ENCODE results near the gene COG7. TPM values are rescaled to one million over a fixed set of nuclear protein-coding genes. Genes with fewer than 3 reads are reported as not detected.

Gene COG7
- total RNA-seq, 1 experiment from 2014 or later: 22.1 TPM

- Histone ChIP-seq H3K4me2 (ENCODE audit: low read length) (no peak overlapping the region), H3K36me3 (ENCODE audit: control insufficient read depth in 1 of 2, insufficient read depth in 2 of 2, low read length in 2 of 2) (no peaks in the 10 kb centered on the region), H3K4me1 (ENCODE audit: control insufficient read depth in 1 of 2, insufficient read depth in 2 of 2, low read length in 2 of 2) (no peaks in the 10 kb centered on the region), H3K9me3 (ENCODE audit: control insufficient read depth in 1 of 2, insufficient read depth in 1 of 2, low read depth in 1 of 2, low read length in 2 of 2) (no peaks in the 10 kb centered on the region), H3K9me2 (ENCODE audit: insufficient read depth) (no peaks in the 10 kb centered on the region), H3K27me3 (ENCODE audit: insufficient read depth, low read length) (no peaks in the 10 kb centered on the region), H4K20me1 (ENCODE audit: insufficient read depth) (no peaks in the 10 kb centered on the region), H3K4me3 (replicated peaks in 1 of 2; ENCODE audit: low read depth in 1 of 2, low read length in 2 of 2) (no peak overlapping the region), H3K27ac (ENCODE audit: low read depth, low read length) (no peak overlapping the region), H3K9ac (ENCODE audit: low read length) (no peak overlapping the region), H2AFZ (ENCODE audit: low read depth, low read length, poor library complexity, severe bottlenecking) (no peak overlapping the region), H3K79me2 (ENCODE audit: insufficient read depth, low read length) (no peaks in the 10 kb centered on the region)
- BruUV-seq (replicated peaks): no TSS peak
- RAD21 ChIA-PET (ENCODE audit: low non-redundant PET in 1 of 2, low total read pairs in 2 of 2, uncharacterized antibody in 2 of 2, unreplicated experiment in 2 of 2): no interaction called here
- intact Hi-C loops (cut with micrococcal nuclease): no loop called here
- CTCF ChIA-PET: no interaction called here
- DNase-seq (ENCODE audit: low read depth, low spot score) (no peak), ATAC-seq (no peak)
- no peak for TF ChIP-seq ELF1 (IDR thresholded peaks at IDR 0.05; ENCODE audit: borderline replicate concordance, low read depth)
- TF ChIP-seq EZH2phosphoT487 (IDR thresholded peaks at IDR 0.05; ENCODE audit: borderline replicate concordance): no peak
- no peak for TF ChIP-seq YY1 (IDR thresholded peaks at IDR 0.05; ENCODE audit: extremely low read depth, insufficient replicate concordance, low read depth, low read length)
- TF ChIP-seq ZNF274 (IDR thresholded peaks at IDR 0.05; ENCODE audit: low read depth, low read length): no peak
- TF ChIP-seq POLR2A (IDR thresholded peaks at IDR 0.05; ENCODE audit: borderline replicate concordance, extremely low read depth, insufficient read depth, insufficient read length): no peak
- TF ChIP-seq EGR1 (IDR thresholded peaks at IDR 0.05; ENCODE audit: low read depth): no peak
- TF ChIP-seq ZFX (IDR thresholded peaks at IDR 0.05): no peak
- TF ChIP-seq TCF7L2 (IDR thresholded peaks at IDR 0.05; ENCODE audit: borderline replicate concordance, extremely low read depth, insufficient read depth, insufficient read length): no peak
- no peak for TF ChIP-seq CEBPB (IDR thresholded peaks at IDR 0.05; ENCODE audit: low read depth)
- TF ChIP-seq EZH2 (IDR thresholded peaks at IDR 0.05): no peak
- no peak for TF ChIP-seq CBX3 (IDR thresholded peaks at IDR 0.05; ENCODE audit: low read depth)
- no peak for TF ChIP-seq POLR2AphosphoS5 (IDR thresholded peaks at IDR 0.05; ENCODE audit: low read depth, low read length)
- no peak for TF ChIP-seq JUND (IDR thresholded peaks at IDR 0.05)
- TF ChIP-seq RAD21 (IDR thresholded peaks at IDR 0.05; ENCODE audit: low read depth): no peak
- TF ChIP-seq REST (IDR thresholded peaks at IDR 0.05; ENCODE audit: low read depth): no peak
- no peak for TF ChIP-seq FOSL1 (IDR thresholded peaks at IDR 0.05; ENCODE audit: low read depth)
- no peak for TF ChIP-seq SRF (IDR thresholded peaks at IDR 0.05; ENCODE audit: low read depth)
- TF ChIP-seq SP1 (IDR thresholded peaks at IDR 0.05; ENCODE audit: low read depth): no peak
- TF ChIP-seq SIN3A (IDR thresholded peaks at IDR 0.05; ENCODE audit: low read depth): no peak
- POLR2A ChIA-PET: no interaction called here
Observed at GRCh38 chr16:23378921-23379320, 74.1 kb downstream of the COG7 start.

Data from HCT116 (cell line).